MV-4-11 (cell line): ENCODE data around the gene OPCML.
A peak's percentile ranks its signal among the peaks of the same experiment; 100 is the strongest.

Source experiments
- DNase-seq: peaks from one replicate; lab custom pipeline; 2025; lab: John Stamatoyannopoulos, UW

Gene OPCML

GRCh38 chr11:132892876-132893275 is 639.4 kb downstream of the OPCML start:
- no peak for DNase-seq

DNA sequence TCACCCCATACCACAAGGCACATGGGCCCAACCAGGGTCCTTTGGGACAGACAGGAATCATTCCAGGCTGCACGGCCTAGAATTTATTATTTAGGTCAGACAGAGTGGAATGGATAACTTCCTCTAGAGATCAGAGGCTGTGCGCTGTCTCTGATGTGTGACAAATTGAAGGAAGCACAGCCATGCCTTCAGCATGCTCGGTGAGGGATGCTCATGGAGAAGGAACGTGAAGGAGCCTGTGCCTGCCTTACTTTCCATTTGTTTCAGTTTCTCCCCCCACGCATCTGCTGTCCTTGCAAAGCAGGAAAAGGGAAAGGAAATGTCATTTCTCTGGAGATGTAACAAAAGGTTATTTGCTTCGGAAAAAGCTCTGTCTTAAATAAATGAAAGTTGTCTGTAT is 644.1 kb downstream of the OPCML start:
- DNase-seq: no peak

DNA sequence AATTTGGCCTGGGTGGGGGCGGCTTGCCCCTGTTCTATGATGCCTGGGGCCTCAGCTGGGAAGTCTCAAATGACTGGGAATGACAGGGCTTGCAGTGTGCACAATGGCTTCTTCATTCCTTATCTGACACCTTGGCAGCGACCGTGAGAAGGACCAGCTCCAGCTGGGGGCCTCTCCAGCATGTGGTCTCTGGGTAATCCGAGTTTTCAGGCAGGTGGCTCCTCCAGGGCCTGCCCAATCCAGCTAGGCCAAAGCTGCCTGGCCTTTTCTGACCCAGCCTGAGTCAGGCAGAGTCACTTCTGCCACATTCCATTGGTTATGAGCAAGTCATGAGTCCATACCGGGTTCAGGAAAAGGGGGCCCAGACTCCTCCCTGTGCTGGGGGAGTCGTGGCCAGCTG is 646.0 kb downstream of the OPCML start:
- DNase-seq: no peak

DNA sequence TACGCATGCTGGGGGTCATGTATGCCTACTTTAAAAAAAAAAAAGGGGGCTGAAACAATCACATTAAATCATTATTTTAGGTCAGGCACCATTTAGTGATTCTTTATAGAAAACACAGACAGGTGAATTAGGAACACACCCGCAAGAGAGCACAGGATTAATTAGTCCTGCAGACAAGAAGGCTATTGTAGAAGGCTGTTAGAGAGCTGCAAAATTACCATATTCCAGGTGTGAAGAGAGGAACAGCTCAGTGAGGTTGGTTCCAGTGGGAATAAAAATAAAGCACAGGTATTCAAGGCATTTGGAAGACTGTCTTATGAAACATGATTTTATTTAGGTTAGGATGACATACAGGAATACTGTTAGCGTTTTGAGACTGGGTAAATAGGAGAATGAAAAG is 649.1 kb downstream of the OPCML start:
- no peak for DNase-seq

DNA sequence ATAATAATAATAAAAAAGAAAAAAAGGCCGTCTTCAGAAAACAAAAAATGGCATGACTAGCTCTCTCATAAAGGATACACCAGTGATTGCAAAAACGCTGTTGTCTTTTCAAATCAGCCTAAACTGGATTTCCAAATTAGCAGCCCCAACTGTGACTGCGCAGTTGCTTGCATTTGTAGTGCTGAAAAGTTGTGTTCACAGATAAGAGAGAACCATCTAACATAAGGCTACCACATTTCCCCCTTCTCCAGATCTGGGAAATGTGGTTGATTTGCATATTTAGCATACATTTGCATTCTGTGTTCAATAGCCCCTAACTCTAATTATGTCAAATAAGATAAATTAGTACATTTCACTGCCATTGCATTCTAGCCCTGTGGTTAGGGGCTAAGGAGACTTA is 650.7 kb downstream of the OPCML start:
- no peak for DNase-seq

GRCh38 chr11:132878111-132878510 is 654.2 kb downstream of the OPCML start:
- DNase-seq: no peak

- DNase-seq: no peak
Observed at GRCh38 chr11:132876705-132877104, 655.6 kb downstream of the OPCML start.

- DNase-seq: no peak
Observed at GRCh38 chr11:132876239-132876638, 656.1 kb downstream of the OPCML start.

DNA sequence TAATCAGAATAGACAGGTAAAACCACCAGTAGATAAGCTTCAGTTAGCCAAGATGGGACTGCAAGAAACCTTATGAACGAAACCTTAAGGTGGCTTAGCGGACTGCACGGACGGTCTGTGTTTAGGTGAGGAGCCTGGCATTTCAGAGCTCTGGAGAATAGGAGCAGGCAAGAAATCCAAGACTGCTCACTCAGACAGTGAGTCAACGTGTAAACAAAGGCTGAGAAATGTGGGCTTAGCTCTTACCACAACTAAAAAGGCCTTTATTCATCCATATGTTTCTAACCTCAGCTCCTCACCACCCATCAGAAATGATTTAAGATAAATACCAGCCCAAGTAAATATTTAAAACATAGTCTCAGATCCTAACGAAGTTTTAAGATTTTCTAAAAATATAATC is 657.7 kb downstream of the OPCML start:
- no peak for DNase-seq

DNA sequence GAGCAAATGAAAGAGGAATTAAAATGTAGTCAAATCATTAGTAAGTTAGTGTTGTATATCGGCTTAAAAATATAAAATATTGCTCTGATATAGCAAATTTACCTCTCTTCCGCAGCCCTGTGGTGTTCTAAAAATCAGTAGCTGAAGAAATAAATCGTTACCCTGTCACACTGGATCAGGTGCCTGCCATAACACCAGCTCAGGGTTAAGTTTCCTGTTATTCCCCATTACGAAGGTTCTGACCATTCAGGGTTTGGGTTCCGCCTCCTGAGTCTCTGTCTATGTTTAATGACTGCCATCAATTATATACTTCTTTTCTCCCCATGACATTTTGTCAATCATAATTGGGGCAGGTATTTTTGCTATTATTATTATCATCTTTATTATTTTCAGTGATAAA is 658.5 kb downstream of the OPCML start:
- no peak for DNase-seq

GRCh38 chr11:132872211-132872610 is 660.1 kb downstream of the OPCML start:
- no peak for DNase-seq

DNA sequence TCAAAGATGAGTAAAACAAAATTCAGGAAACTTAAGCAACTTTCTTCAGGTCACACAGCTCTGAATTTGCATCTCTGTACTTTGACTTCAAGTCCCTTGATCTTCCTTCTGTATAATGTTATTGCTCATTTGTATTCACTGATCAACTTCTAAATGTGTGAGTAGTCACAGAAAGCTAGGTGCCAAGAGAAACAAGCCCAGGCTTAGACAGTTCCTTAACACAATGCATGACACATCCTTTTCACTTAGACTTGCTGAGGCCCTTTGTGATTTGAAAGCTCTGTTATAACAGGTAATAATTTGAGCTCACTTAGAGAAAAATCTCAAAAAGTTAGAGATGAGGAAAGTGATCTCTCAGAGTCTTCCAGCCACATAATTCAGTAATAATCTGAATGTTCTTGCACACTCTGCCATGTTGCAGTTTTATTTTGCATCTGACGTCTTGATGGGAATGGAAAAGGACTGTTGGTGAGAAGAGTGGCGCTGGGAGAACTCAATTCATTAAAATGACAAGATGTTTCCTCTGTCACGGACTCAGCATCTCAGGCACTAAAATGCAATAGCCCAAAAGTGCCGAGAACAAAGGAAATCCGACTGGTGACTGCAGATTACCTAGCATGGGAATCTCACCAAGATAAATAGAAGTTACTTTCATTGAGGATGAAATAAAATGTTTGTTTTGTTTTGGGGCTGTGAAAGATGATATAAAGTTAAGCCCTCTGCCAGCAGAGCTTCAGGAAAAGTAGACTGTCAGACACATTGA is 665.3 kb downstream of the OPCML start:
- DNase-seq: no peak

DNA sequence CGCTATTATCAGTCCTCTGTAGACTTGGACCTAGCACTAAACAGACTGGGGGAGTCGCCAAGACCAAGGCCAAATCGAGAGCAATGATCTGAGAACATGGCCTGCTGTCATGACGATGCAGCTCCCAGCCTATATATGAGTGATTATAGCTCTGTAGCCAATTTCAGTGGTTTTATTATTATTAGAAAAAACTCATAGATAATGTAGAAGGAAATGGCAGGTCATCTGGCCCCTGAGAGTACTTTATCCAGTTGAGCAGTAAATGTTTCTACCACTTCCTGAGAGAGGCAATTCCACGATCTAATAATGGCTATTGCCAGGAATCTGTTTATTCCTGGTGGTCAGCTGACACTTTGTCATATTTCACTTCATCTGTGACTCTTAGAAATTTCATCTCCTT is 666.7 kb downstream of the OPCML start:
- DNase-seq: no peak

DNA sequence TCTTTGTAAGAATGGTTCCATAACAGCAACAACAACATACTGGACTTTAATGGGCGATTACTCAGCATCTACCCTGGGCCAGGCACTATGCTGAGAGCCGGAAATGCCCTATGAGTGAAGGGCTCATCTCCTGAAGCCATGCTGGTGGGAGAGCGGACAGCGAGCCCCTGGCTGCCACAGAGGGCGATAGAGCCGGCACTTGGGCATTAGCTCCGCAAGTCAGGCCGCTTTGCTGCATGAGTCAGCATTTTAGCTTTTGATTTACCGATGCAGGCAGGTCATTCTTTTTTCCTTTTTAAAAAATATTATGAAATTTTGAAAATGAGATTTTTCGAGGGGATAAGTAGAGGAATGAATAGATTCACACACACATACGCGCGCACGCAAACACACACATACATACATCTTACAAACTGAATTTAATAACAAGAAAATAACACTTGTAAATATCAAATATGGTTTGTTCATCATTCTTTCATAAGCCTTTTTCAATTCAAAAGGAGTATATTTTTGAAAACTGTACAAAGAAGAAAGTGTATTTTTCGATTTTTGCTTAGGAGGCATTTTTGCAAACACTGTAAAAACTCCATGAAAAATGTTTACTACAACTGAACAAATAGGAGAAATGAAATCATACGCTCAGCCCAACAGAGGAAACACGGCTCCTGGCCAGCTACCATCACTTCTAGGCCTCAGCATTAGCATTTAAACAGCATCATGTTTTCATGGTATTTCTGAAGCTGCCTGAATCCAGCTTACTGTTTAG is 667.3 kb downstream of the OPCML start:
- no peak for DNase-seq

DNA sequence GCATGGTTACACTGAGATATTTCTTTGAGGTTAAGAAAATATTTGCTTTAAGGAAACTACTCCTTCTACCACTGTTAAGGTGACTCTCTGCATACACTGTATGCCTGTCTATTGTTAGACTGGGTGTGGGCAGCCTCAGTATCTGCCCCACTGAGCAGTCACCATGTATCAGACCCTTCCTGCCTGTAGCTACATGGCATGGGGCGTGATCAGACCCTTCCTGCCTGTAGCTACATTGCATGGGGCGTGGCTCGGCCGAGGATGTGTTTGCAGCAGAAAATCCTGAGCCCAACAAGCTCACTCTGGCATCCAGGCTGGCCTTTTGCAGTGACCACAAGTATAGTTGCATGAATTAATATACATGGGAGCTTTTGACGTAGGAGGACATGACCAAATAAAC is 669.4 kb downstream of the OPCML start:
- no peak for DNase-seq

- DNase-seq: no peak
Observed at GRCh38 chr11:132862137-132862536, 670.2 kb downstream of the OPCML start.

GRCh38 chr11:132859306-132859705 is 673.0 kb downstream of the OPCML start:
- no peak for DNase-seq

GRCh38 chr11:132858223-132858622 is 674.1 kb downstream of the OPCML start:
- DNase-seq: peak; percentile 14

DNA sequence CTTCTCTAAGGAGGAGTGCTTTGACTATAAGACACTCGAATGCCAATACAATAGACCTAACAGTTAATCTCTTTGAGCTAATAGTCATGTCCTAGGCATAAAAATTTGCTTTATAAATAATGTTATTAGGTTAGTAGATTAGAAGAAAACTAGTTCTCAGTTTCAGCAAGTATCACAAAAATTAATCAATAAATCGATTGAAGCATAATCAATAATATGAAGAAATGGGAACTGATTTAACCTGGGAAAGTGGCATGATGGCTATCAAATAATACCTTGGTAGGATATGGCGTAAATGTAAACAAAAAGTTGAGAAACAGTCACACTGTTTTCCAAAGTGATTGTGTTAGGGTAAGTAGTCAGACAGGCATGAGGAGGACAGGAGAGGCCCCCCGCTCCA is 676.3 kb downstream of the OPCML start:
- DNase-seq: no peak

- no peak for DNase-seq
Observed at GRCh38 chr11:132855516-132855915, 676.8 kb downstream of the OPCML start.

DNA sequence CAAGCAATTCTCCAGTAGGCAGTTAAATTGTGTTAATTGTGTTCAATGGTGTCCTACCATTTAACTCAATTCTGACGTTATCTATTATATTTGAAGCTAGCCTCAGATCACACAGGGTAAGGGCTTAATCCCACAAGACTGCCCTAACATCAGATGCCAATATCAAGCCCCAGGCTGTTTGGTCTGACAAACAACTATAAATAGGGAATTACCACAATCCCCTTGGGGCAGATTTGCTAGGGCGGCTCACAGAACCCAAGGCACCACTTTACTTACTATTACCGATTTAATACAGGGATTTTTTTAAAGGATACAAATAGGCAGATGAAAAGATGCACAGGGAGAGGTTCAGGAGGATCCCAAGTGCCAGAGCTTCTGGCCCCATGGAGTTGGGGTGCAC is 678.4 kb downstream of the OPCML start:
- no peak for DNase-seq

DNA sequence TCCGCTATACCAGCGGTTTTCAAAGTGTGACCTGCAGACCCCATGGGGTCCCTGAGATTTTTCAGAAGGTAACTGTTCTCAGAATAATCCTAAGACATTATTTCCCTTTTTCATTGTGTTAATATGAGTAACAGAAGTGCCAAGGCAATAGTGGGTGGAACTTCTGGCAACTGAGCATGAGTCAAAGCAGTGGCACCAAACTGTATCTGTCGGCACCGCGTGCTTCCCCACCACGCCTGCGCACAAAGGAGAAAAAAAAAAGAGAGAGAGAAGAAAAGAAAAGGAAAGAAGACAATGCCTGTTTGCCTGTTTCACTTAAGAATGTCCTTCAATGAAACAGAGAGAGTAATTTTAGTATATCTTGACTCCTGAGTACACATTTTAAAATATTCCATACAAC is 679.9 kb downstream of the OPCML start:
- DNase-seq: no peak

DNA sequence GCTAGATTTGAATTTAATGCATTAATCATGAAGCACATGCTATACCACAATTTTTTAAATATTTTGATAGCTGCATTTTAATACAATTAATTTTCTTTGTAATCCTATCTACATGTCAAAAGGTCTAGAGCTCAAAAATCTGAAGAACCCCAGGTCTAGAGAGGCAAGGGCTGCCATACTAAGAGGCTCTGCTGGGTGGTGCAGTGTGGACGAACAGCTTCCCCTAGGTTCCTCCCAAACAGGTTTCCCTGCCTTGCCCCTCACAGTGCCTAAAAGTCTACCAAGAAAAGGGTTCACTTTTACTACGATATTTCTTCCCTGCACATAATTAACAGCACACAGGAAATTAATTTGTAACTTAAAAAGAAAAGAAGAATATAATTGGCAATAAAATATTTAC is 681.1 kb downstream of the OPCML start:
- DNase-seq: no peak

- DNase-seq: no peak
Observed at GRCh38 chr11:132850266-132850665, 682.0 kb downstream of the OPCML start.
